Measurements from ENCODE around the gene PSME1.

PSME1 gene

GRCh38 chr14:24114532-24115421 lies 21.2 kb upstream of the PSME1 start, which contains the start of the genes DCAF11 and NRL:
TSS of gene DCAF11 (plus strand) at chr14:24114777. CDS start at chr14:24115595, 818 bp downstream.
TSS of gene NRL (minus strand) at chr14:24114949. CDS start at chr14:24082848, 32,101 bp downstream.
- Mint-ChIP-seq H3K27me3 (no peaks in the 10 kb centered on the region), H3K4me1 (ENCODE audit: low read depth) (peaks cover 28% of the 10 kb centered on the region), H3K27ac (peak within 1 kb of the TSS; percentile 100), H3K9me3 (no peaks in the 10 kb centered on the region), H3K4me3 (peak within 1 kb of the TSS; percentile 98), H3K36me3 (ENCODE audit: low read depth) (peaks cover 21% of the 10 kb centered on the region)

- Mint-ChIP-seq H3K27ac (peak overlapping the region; percentile 100), H3K36me3 (ENCODE audit: low read depth) (peaks cover 24% of the 10 kb centered on the region), H3K27me3 (no peaks in the 10 kb centered on the region), H3K4me1 (ENCODE audit: low read depth) (peaks cover 28% of the 10 kb centered on the region), H3K9me3 (no peaks in the 10 kb centered on the region), H3K4me3 (peak overlapping the region; percentile 98)
These were observed 20.4 kb upstream of the PSME1 start for GRCh38 chr14:24115422-24116127.

- H3K36me3 Mint-ChIP-seq (ENCODE audit: low read depth), result peaks cover 31% of the 10 kb centered on the region
- no peaks in the 10 kb centered on the region for H3K9me3 Mint-ChIP-seq
- peak overlapping the region; percentile 98 for H3K4me3 Mint-ChIP-seq
- H3K27ac Mint-ChIP-seq, result no peak overlapping the region
- no peaks in the 10 kb centered on the region for H3K27me3 Mint-ChIP-seq
- peaks cover 28% of the 10 kb centered on the region for H3K4me1 Mint-ChIP-seq (ENCODE audit: low read depth)
These were observed 19.7 kb upstream of the PSME1 start for GRCh38 chr14:24116128-24116814.

GRCh38 chr14:24117179-24117578 lies 18.8 kb upstream of the PSME1 start:
- Mint-ChIP-seq H3K36me3 (ENCODE audit: low read depth) (peaks cover 36% of the 10 kb centered on the region), H3K27me3 (no peaks in the 10 kb centered on the region), H3K9me3 (no peaks in the 10 kb centered on the region), H3K4me1 (ENCODE audit: low read depth) (peaks cover 28% of the 10 kb centered on the region), H3K27ac (no peak overlapping the region), H3K4me3 (no peak overlapping the region)

- Mint-ChIP-seq H3K4me1 (ENCODE audit: low read depth) (peaks cover 33% of the 10 kb centered on the region), H3K27me3 (no peaks in the 10 kb centered on the region), H3K27ac (no peak overlapping the region), H3K4me3 (no peak overlapping the region), H3K36me3 (ENCODE audit: low read depth) (peaks cover 47% of the 10 kb centered on the region), H3K9me3 (no peaks in the 10 kb centered on the region)
These were observed 16.3 kb upstream of the PSME1 start for GRCh38 chr14:24119691-24120090.

GRCh38 chr14:24121210-24121609 lies 14.8 kb upstream of the PSME1 start:
- Mint-ChIP-seq H3K9me3 (no peaks in the 10 kb centered on the region), H3K27me3 (no peaks in the 10 kb centered on the region), H3K36me3 (ENCODE audit: low read depth) (peaks cover 47% of the 10 kb centered on the region), H3K4me3 (no peak overlapping the region), H3K4me1 (ENCODE audit: low read depth) (peaks cover 18% of the 10 kb centered on the region), H3K27ac (no peak overlapping the region)

GRCh38 chr14:24122416-24122815 lies 13.6 kb upstream of the PSME1 start:
- Mint-ChIP-seq H3K9me3 (no peaks in the 10 kb centered on the region), H3K27me3 (no peaks in the 10 kb centered on the region), H3K36me3 (ENCODE audit: low read depth) (peaks cover 47% of the 10 kb centered on the region), H3K27ac (no peak overlapping the region), H3K4me3 (no peak overlapping the region), H3K4me1 (ENCODE audit: low read depth) (peaks cover 9% of the 10 kb centered on the region)

GRCh38 chr14:24122898-24123297 lies 13.1 kb upstream of the PSME1 start:
- no peaks in the 10 kb centered on the region for H3K27me3 Mint-ChIP-seq
- peaks cover 10% of the 10 kb centered on the region for H3K4me1 Mint-ChIP-seq (ENCODE audit: low read depth)
- no peak overlapping the region for H3K27ac Mint-ChIP-seq
- H3K36me3 Mint-ChIP-seq (ENCODE audit: low read depth), result peaks cover 44% of the 10 kb centered on the region
- H3K9me3 Mint-ChIP-seq, result no peaks in the 10 kb centered on the region
- no peak overlapping the region for H3K4me3 Mint-ChIP-seq

GRCh38 chr14:24123424-24124417 lies 12.3 kb upstream of the PSME1 start:
- Mint-ChIP-seq H3K36me3 (ENCODE audit: low read depth) (peaks cover 36% of the 10 kb centered on the region), H3K27ac (peak overlapping the region; percentile 72), H3K27me3 (no peaks in the 10 kb centered on the region), H3K9me3 (no peaks in the 10 kb centered on the region), H3K4me1 (ENCODE audit: low read depth) (peaks cover 12% of the 10 kb centered on the region), H3K4me3 (no peak overlapping the region)

- Mint-ChIP-seq H3K27ac (no peak overlapping the region), H3K36me3 (ENCODE audit: low read depth) (peaks cover 10% of the 10 kb centered on the region), H3K9me3 (no peaks in the 10 kb centered on the region)
These were observed 9.1 kb upstream of the PSME1 start for GRCh38 chr14:24126939-24127338.

GRCh38 chr14:24127673-24128072 lies 8.3 kb upstream of the PSME1 start:
- H3K36me3 Mint-ChIP-seq (ENCODE audit: low read depth), result peaks cover 10% of the 10 kb centered on the region
- H3K9me3 Mint-ChIP-seq, result no peaks in the 10 kb centered on the region
- peaks cover 21% of the 10 kb centered on the region for H3K4me1 Mint-ChIP-seq (ENCODE audit: low read depth)
- H3K27me3 Mint-ChIP-seq, result no peaks in the 10 kb centered on the region
- H3K4me3 Mint-ChIP-seq, result no peak overlapping the region
- no peak overlapping the region for H3K27ac Mint-ChIP-seq

More at GRCh38 chr14:24126939-24127338, 9.1 kb upstream of the PSME1 start:
- Mint-ChIP-seq H3K4me3 (no peak overlapping the region), H3K4me1 (ENCODE audit: low read depth) (peaks cover 15% of the 10 kb centered on the region), H3K27me3 (no peaks in the 10 kb centered on the region)

GRCh38 chr14:24129410-24129998 lies 6.5 kb upstream of the PSME1 start:
- Mint-ChIP-seq H3K27ac (no peak overlapping the region), H3K27me3 (no peaks in the 10 kb centered on the region), H3K9me3 (no peaks in the 10 kb centered on the region), H3K36me3 (ENCODE audit: low read depth) (no peaks in the 10 kb centered on the region), H3K4me3 (no peak overlapping the region), H3K4me1 (ENCODE audit: low read depth) (peaks cover 17% of the 10 kb centered on the region)

GRCh38 chr14:24130380-24130716 lies 5.6 kb upstream of the PSME1 start, which contains the start of gene FITM1:
TSS of gene FITM1 (plus strand) at chr14:24130659. CDS start at chr14:24131564, 905 bp downstream.
- peaks cover 22% of the 10 kb centered on the region for H3K4me1 Mint-ChIP-seq (ENCODE audit: low read depth)

More at GRCh38 chr14:24130380-24130716, 5.6 kb upstream of the PSME1 start, which contains the start of gene FITM1:
- H3K27me3 Mint-ChIP-seq, result no peaks in the 10 kb centered on the region
- no peaks in the 10 kb centered on the region for H3K9me3 Mint-ChIP-seq
- no peaks in the 10 kb centered on the region for H3K36me3 Mint-ChIP-seq (ENCODE audit: low read depth)
- peak within 1 kb of the TSS; percentile 33 for H3K27ac Mint-ChIP-seq
- H3K4me3 Mint-ChIP-seq, result no peak within 1 kb of the TSS
